Skeletal muscle tissue (tissue), 4 donors: ENCODE data around the gene PYY. TPM values are rescaled to one million over a fixed set of nuclear protein-coding genes. Genes with fewer than 3 reads are reported as not detected.

Experiments used
- H3K27ac ChIP-seq: one replicate; pipeline ENCODE4 v1.7.0; 2013; ENCODE audit warnings: mild to moderate bottlenecking, low read depth, low read length, inconsistent platforms
- H3K27me3 ChIP-seq, 3 donors: one replicate each; pipeline ENCODE4 v1.7.0; 2013; ENCODE audit warnings: low read length in 3 of 3; ENCODE audit not compliant: control insufficient read depth in 3 of 3, insufficient read depth in 3 of 3
- H3K36me3 ChIP-seq, 3 donors: one replicate each; pipeline ENCODE4 v1.7.0; 2013; ENCODE audit warnings: low read length in 3 of 3; ENCODE audit not compliant: control insufficient read depth in 3 of 3, insufficient read depth in 3 of 3
- H3K4me1 ChIP-seq, 3 donors: one replicate each; pipeline ENCODE4 v1.7.0; 2013; ENCODE audit warnings: low read length in 3 of 3, mild to moderate bottlenecking in 3 of 3; ENCODE audit not compliant: control insufficient read depth in 3 of 3, insufficient read depth in 3 of 3
- H3K4me3 ChIP-seq, 3 donors: one replicate each; pipeline ENCODE4 v1.7.0; 2013; ENCODE audit warnings: low read length in 3 of 3
- H3K9ac ChIP-seq, 3 donors: one replicate each; pipeline ENCODE4 v1.7.0; 2013; ENCODE audit warnings: low read length in 3 of 3, mild to moderate bottlenecking in 3 of 3, moderate library complexity in 2 of 3, low read depth in 1 of 3
- H3K9me3 ChIP-seq, 3 donors: one replicate each; pipeline ENCODE4 v1.7.0; 2013; ENCODE audit warnings: low read length in 3 of 3; ENCODE audit not compliant: control insufficient read depth in 3 of 3
- total RNA-seq: library from RNA; depleted of rRNA; stranded (reverse); fragments of >200 nt; gene quantifications from one replicate; pipeline ENCODE4 v1.2.3, GENCODE V29; 2014
- donor health status: Osteomylitis.

PYY gene
- total RNA-seq, 1 donor from 2014 or later: not detected

DNA sequence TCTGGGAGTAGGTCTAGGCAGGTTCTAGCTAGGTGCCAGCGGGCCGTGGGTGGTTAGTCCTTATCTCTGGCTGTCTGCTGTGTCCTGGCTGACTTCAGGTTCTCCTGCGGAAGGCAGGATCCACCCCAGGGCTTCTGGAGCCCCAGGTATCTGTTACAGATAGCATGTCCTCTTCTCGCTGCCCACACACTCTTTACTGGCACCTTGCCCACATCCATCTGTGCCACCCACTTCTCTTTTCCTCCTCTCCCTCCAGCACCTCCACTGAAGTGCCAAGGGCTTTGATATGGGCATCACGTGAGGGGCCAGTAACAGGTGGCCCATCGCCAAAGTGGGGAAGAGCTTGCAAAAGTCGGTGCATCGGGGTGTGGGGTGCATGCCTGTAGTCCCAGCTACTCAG lies 41.8 kb downstream of the PYY start:
- Histone ChIP-seq H3K9ac (no peak overlapping the region), H3K27me3 (peaks cover 22 to 26% (median 26%) of the 10 kb centered on the region in 3 donors), H3K36me3 (no peaks in the 10 kb centered on the region), H3K9me3 (no peaks in the 10 kb centered on the region), H3K27ac (no peak overlapping the region), H3K4me1 (peaks cover 7 to 9% (median 9%) of the 10 kb centered on the region in 3 donors), H3K4me3 (no peak overlapping the region)

DNA sequence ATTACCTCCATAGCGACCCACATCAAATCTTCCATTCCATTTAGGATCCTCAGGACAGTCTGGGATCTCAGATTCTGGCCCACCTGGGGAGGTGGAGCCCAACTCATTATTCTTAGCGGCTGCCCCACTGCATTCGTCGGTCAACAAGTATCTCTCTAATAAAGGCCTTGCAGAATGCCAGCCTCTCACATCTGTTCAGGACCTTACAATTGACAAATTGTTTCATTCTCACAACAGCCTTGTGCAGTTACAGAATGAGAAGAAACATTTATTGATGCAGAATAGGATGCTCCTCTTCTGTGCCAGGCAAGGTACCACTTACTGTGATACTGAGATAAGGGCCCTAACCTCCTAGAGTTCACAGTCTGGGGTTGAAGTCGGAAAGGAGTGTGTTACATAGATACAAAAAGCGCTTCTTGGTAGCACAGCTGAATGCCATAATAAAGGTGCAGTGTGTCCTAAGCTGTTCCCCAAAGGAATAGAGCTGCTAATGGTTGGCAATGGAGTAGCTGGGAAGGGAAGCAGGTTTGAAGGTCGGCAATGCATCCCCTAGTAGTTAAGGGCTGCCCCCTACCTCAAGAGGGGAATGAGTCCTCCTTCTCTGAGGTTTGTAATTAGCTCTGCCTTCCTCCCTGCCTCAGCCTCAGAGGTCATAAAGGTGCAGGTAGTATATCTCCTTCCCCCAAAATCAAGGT lies 44.1 kb downstream of the PYY start:
- no peaks in the 10 kb centered on the region for H3K36me3 ChIP-seq

GRCh38 chr17:43907998-43908721 lies 45.6 kb downstream of the PYY start:
- Histone ChIP-seq H3K4me1 (peaks cover 17 to 23% (median 20%) of the 10 kb centered on the region in 3 donors), H3K27ac (peak overlapping the region; percentile 69), H3K9ac (peak overlapping the region; percentile 43 to 76 (median 73)), H3K4me3 (peak overlapping the region; percentile 20 to 73 (median 67)), H3K36me3 (no peaks in the 10 kb centered on the region), H3K9me3 (no peaks in the 10 kb centered on the region), H3K27me3 (peaks cover 44 to 56% (median 50%) of the 10 kb centered on the region in 3 donors)

More for the DNA sequence above, 44.1 kb downstream of the PYY start:
- Histone ChIP-seq H3K9me3 (no peaks in the 10 kb centered on the region), H3K27ac (no peak overlapping the region), H3K9ac (no peak overlapping the region), H3K27me3 (peaks cover 40 to 43% (median 41%) of the 10 kb centered on the region in 3 donors), H3K4me1 (peaks cover 17 to 23% (median 20%) of the 10 kb centered on the region in 3 donors), H3K4me3 (no peak overlapping the region)

GRCh38 chr17:43907425-43907981 lies 46.2 kb downstream of the PYY start, which contains the start of gene MPP2:
Gene MPP2, minus strand, starts transcription at chr17:43907536. Its CDS starts 3,076 bp downstream, at chr17:43904460.
- Histone ChIP-seq H3K27me3 (peaks cover 44 to 58% (median 50%) of the 10 kb centered on the region in 3 donors), H3K4me3 (peak within 1 kb of the TSS; percentile 65 to 73 (median 67)), H3K9ac (peak within 1 kb of the TSS; percentile 43 to 76 (median 73)), H3K27ac (peak within 1 kb of the TSS; percentile 69), H3K36me3 (no peaks in the 10 kb centered on the region), H3K9me3 (no peaks in the 10 kb centered on the region), H3K4me1 (peaks cover 17 to 23% (median 20%) of the 10 kb centered on the region in 3 donors)

DNA sequence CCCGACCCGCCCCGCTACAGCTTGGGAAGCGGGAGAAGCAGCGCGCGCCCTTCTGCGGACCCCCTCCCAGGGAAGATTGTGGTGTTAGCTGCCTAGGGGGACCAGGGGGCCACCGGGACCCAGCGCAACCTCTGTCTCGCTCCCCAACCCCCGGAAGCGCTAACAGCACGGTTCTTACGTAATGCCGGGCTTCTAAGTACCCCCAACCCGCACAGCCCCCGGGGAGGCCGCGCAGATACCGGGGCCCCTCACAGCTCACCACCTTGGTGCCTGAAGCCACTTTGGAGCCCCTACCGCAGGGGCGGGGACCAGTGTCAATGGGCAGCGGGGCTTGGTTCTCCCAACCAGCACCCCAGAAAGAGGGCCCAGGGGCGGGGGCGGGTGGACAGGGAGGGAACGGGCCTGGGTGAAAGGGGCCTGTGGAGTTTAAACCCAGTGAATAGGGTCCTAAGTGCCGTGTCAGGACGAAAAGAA lies 46.8 kb downstream of the PYY start:
- Histone ChIP-seq H3K27ac (peak overlapping the region; percentile 69), H3K9ac (peak overlapping the region; percentile 43 to 76 (median 73)), H3K36me3 (no peaks in the 10 kb centered on the region), H3K9me3 (no peaks in the 10 kb centered on the region), H3K4me3 (peak overlapping the region; percentile 65 to 73 (median 67)), H3K27me3 (peaks cover 44 to 57% (median 54%) of the 10 kb centered on the region in 3 donors), H3K4me1 (peaks cover 17 to 23% (median 20%) of the 10 kb centered on the region in 3 donors)

GRCh38 chr17:43905985-43906852 lies 47.5 kb downstream of the PYY start:
- H3K4me3 ChIP-seq: peak overlapping the region; percentile 65 to 67 (median 65)
- H3K36me3 ChIP-seq: no peaks in the 10 kb centered on the region
- peaks cover 39 to 57% (median 56%) of the 10 kb centered on the region in 3 donors for H3K27me3 ChIP-seq
- H3K27ac ChIP-seq: no peak overlapping the region
- H3K9me3 ChIP-seq: no peaks in the 10 kb centered on the region
- H3K9ac ChIP-seq: peak overlapping the region in 2 of 3 donors; percentile 73 to 76
- peaks cover 17 to 23% (median 20%) of the 10 kb centered on the region in 3 donors for H3K4me1 ChIP-seq

DNA sequence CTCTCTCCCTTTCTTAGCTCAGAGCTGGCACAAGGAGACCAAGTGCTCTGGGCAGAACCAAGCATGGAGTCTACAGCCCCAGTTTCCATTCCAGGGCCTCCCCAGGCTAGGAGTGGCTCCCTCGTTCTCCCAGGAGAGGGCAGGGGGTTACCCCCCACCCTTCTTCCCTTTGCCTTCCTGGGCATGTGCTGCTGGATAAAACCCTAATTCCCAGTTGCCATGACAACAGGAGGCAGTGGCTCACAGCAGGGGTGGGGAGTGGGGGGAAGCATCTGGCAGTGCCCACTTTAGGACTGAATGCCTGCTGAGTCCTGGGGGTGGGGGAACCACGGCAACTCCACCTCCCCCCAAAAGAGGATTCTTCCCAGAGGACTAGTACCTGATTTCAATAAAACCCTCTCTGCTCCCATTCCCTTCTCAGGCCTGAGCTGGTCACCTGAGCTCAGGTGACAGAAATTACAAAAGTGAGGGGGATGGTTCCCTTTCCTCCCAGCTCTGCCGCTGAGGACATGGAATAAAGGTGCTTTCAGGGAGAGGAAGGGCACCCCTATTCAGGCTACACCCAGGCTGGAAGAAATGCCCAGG lies 48.2 kb downstream of the PYY start:
- Histone ChIP-seq H3K36me3 (no peaks in the 10 kb centered on the region), H3K4me3 (peak overlapping the region in 1 of 3 donors; percentile 65), H3K4me1 (peaks cover 24 to 28% (median 26%) of the 10 kb centered on the region in 3 donors), H3K9me3 (no peaks in the 10 kb centered on the region), H3K9ac (peak overlapping the region in 1 of 3 donors; percentile 73), H3K27ac (no peak overlapping the region), H3K27me3 (peaks cover 39 to 61% (median 57%) of the 10 kb centered on the region in 3 donors)
